GM12873 (cell line): ENCODE measurements around the gene ANKRD13C.

Experiments used
- CTCF ChIP-seq: IDR thresholded peaks from 2 replicates; pipeline ENCODE4 v1.5.1; 2012; ENCODE audit warnings: low read depth, mild to moderate bottlenecking, moderate library complexity, low read length, control low read depth; ENCODE audit not compliant: insufficient read depth; ENCODE audit errors: missing control alignments

ANKRD13C gene

GRCh38 chr1:70220517-70221237 lies 133.8 kb downstream of the ANKRD13C start:
- TF ChIP-seq CTCF = no peak

GRCh38 chr1:70220015-70220414 lies 134.5 kb downstream of the ANKRD13C start:
- no peak for TF ChIP-seq CTCF

GRCh38 chr1:70211541-70211940 lies 143.0 kb downstream of the ANKRD13C start:
- no peak for TF ChIP-seq CTCF

- TF ChIP-seq CTCF = no peak
These were observed 143.7 kb downstream of the ANKRD13C start for GRCh38 chr1:70210820-70211219.
